HEK293 (cell line): ENCODE data around the gene CARMIL3.

Experiments
- BCL11B ChIP-seq: fragments of 450-650 bp; formaldehyde crosslinking; IDR thresholded peaks from 2 replicates; pipeline ENCODE4 v1.5.1; 2016; ENCODE audit warnings: low read depth, missing biosample characterization, missing genetic modification characterization
- KLF16 ChIP-seq: fragments of 450-650 bp; formaldehyde crosslinking; IDR thresholded peaks from 2 replicates; pipeline ENCODE4 v1.5.1; 2017; ENCODE audit warnings: missing biosample characterization, missing genetic modification characterization
- MZF1 ChIP-seq: fragments of 450-650 bp; formaldehyde crosslinking; IDR thresholded peaks from 2 replicates; pipeline ENCODE4 v1.5.1; 2017; ENCODE audit warnings: missing biosample characterization, missing genetic modification characterization, borderline replicate concordance
- SCRT1 ChIP-seq: fragments of 450-650 bp; formaldehyde crosslinking; IDR thresholded peaks from 2 replicates; pipeline ENCODE4 v1.5.1; 2016; ENCODE audit warnings: missing biosample characterization, missing genetic modification characterization, borderline replicate concordance
- WT1 ChIP-seq: fragments of 450-650 bp; formaldehyde crosslinking; IDR thresholded peaks from 2 replicates; pipeline ENCODE4 v1.5.1; 2016; ENCODE audit warnings: missing biosample characterization, missing genetic modification characterization
- ZBTB20 ChIP-seq: fragments of 450-650 bp; formaldehyde crosslinking; IDR thresholded peaks from 2 replicates; pipeline ENCODE4 v1.5.1; 2016; ENCODE audit warnings: missing biosample characterization, missing genetic modification characterization
- ZBTB21 ChIP-seq: fragments of 450-650 bp; formaldehyde crosslinking; IDR thresholded peaks from 2 replicates; pipeline ENCODE4 v1.5.1; 2017; ENCODE audit warnings: missing biosample characterization, missing genetic modification characterization
- ZEB2 ChIP-seq: fragments of 450-650 bp; formaldehyde crosslinking; IDR thresholded peaks from 2 replicates; pipeline ENCODE4 v1.5.1; 2016; ENCODE audit warnings: missing biosample characterization, missing genetic modification characterization
- ZFP3 ChIP-seq: fragments of 450-650 bp; formaldehyde crosslinking; IDR thresholded peaks from 2 replicates; pipeline ENCODE4 v1.5.1; 2016; ENCODE audit warnings: low read depth, missing biosample characterization, missing genetic modification characterization
- ZFP69B ChIP-seq: fragments of 450-650 bp; formaldehyde crosslinking; IDR thresholded peaks from 2 replicates; pipeline ENCODE4 v1.5.1; 2016; ENCODE audit warnings: missing biosample characterization, missing genetic modification characterization
- ZIC2 ChIP-seq: fragments of 450-650 bp; formaldehyde crosslinking; IDR thresholded peaks from 2 replicates; pipeline ENCODE4 v1.5.1; 2016; ENCODE audit warnings: missing biosample characterization, missing genetic modification characterization
- ZNF157 ChIP-seq: fragments of 450-650 bp; formaldehyde crosslinking; IDR thresholded peaks from 2 replicates; pipeline ENCODE4 v1.5.1; 2016; ENCODE audit warnings: missing biosample characterization, missing genetic modification characterization
- ZNF221 ChIP-seq: fragments of 450-650 bp; formaldehyde crosslinking; IDR thresholded peaks from 2 replicates; pipeline ENCODE4 v1.5.1; 2017; ENCODE audit warnings: missing biosample characterization, missing genetic modification characterization, borderline replicate concordance
- ZNF266 ChIP-seq: fragments of 450-650 bp; formaldehyde crosslinking; IDR thresholded peaks from 2 replicates; pipeline ENCODE4 v1.5.1; 2016; ENCODE audit warnings: missing biosample characterization, missing genetic modification characterization, low read depth
- ZNF366 ChIP-seq: fragments of 450-650 bp; formaldehyde crosslinking; conservative IDR thresholded peaks from 2 replicates; pipeline ENCODE4 v1.5.1; 2016; ENCODE audit warnings: missing biosample characterization, missing genetic modification characterization
- ZNF37A ChIP-seq: fragments of 450-650 bp; IDR thresholded peaks from 2 replicates; pipeline ENCODE4 v1.5.1; 2018; ENCODE audit warnings: missing biosample characterization, missing genetic modification characterization
- ZNF416 ChIP-seq: fragments of 450-650 bp; formaldehyde crosslinking; IDR thresholded peaks from 2 replicates; pipeline ENCODE4 v1.5.1; 2016; ENCODE audit warnings: missing biosample characterization, missing genetic modification characterization
- ZNF423 ChIP-seq: fragments of 450-650 bp; formaldehyde crosslinking; IDR thresholded peaks from 2 replicates; pipeline ENCODE4 v1.5.1; 2016; ENCODE audit warnings: missing biosample characterization, missing genetic modification characterization
- ZNF473 ChIP-seq: fragments of 450-650 bp; formaldehyde crosslinking; IDR thresholded peaks from 2 replicates; pipeline ENCODE4 v1.5.1; 2017; ENCODE audit warnings: missing biosample characterization, missing genetic modification characterization
- ZNF544 ChIP-seq: fragments of 450-650 bp; formaldehyde crosslinking; IDR thresholded peaks from 2 replicates; pipeline ENCODE4 v1.5.0; 2017; ENCODE audit warnings: missing biosample characterization, missing genetic modification characterization
- ZNF571 ChIP-seq: fragments of 450-650 bp; formaldehyde crosslinking; IDR thresholded peaks from 2 replicates; pipeline ENCODE4 v1.5.0; 2017; ENCODE audit warnings: missing biosample characterization, missing genetic modification characterization
- ZNF596 ChIP-seq: fragments of 450-650 bp; IDR thresholded peaks from 2 replicates; pipeline ENCODE4 v1.5.0; 2018; ENCODE audit warnings: missing biosample characterization, mild to moderate bottlenecking, missing genetic modification characterization, moderate library complexity
- ZNF747 ChIP-seq: fragments of 450-650 bp; formaldehyde crosslinking; IDR thresholded peaks from 2 replicates; pipeline ENCODE4 v1.5.1; 2016; ENCODE audit warnings: missing biosample characterization, missing genetic modification characterization
- ZNF76 ChIP-seq: fragments of 450-650 bp; formaldehyde crosslinking; IDR thresholded peaks from 2 replicates; pipeline ENCODE4; 2016; ENCODE audit warnings: low read depth, missing biosample characterization, missing genetic modification characterization, borderline replicate concordance
- ZNF768 ChIP-seq: fragments of 450-650 bp; formaldehyde crosslinking; IDR thresholded peaks from 2 replicates; pipeline ENCODE4 v1.5.1; 2018; ENCODE audit warnings: missing biosample characterization, mild to moderate bottlenecking, missing genetic modification characterization
- ZNF776 ChIP-seq: fragments of 450-650 bp; formaldehyde crosslinking; IDR thresholded peaks from 2 replicates; pipeline ENCODE4 v1.5.0; 2017; ENCODE audit warnings: missing biosample characterization, missing genetic modification characterization, borderline replicate concordance
- ZXDB ChIP-seq: fragments of 450-650 bp; formaldehyde crosslinking; IDR thresholded peaks from 2 replicates; pipeline ENCODE4 v1.5.1; 2016; ENCODE audit warnings: missing biosample characterization, missing genetic modification characterization
- TF ChIP-seq, protein P1 (sequence below): fragments of 450-650 bp; formaldehyde crosslinking; IDR thresholded peaks from 2 replicates; pipeline ENCODE4 v1.5.1; 2016; ENCODE audit warnings: missing biosample characterization, missing genetic modification characterization, borderline replicate concordance
- TF ChIP-seq, protein P2 (sequence below): fragments of 450-650 bp; formaldehyde crosslinking; IDR thresholded peaks from 2 replicates; pipeline ENCODE4 v1.5.0; 2017; ENCODE audit warnings: missing biosample characterization, missing genetic modification characterization, borderline replicate concordance
- TF ChIP-seq, protein P3 (sequence below): fragments of 450-650 bp; formaldehyde crosslinking; IDR thresholded peaks from 2 replicates; pipeline ENCODE4 v1.5.1; 2016; ENCODE audit warnings: missing biosample characterization, missing genetic modification characterization
- TF ChIP-seq, protein P4 (sequence below): fragments of 450-650 bp; formaldehyde crosslinking; IDR thresholded peaks from 2 replicates; pipeline ENCODE4 v1.5.1; 2016; ENCODE audit warnings: missing biosample characterization, missing genetic modification characterization

The CARMIL3 gene

DNA sequence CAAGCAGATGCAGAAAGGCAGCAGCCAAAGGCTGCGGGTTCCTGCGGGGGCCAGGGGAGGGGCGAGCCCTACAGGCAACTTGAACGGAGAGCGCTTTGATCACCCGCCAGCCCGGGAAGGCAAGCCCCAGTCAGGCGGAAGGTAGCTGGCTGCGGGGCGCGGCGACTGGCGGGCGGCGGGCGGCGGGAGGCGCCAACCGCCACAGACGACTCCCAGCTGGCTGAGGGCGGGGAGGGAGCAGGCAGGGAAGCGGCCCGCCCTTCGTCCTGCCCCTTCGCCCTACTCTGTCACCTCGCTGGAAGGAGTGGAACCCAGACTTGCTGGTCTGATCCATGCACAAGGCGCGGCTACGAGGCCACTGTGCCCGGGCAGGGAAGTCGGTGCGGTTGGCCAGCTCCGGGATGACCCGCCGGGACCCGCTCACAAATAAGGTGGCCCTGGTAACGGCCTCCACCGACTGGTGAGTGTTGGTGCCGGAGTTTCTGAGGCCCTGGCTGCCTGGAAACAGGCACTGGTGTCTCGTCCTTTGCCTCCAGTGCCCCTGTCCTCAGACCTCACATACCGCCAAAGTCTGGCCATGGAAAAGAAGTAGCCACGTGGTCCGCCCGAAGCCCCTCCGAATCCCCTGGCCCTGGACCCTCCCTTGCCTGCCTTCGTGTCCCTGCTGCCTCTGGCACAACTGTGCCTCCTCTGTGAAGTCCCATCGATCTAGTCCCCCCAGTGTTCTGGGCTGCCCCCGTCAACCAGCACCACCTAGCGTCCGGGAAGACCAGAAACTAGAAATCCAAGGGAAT is 15.4 kb upstream of the CARMIL3 start (continued):
- no peak for TF ChIP-seq WT1 (tag by site-specific recombination)
- peak; percentile 36; the same call in 1 of the 2 replicates for TF ChIP-seq ZNF76 (tag by site-specific recombination)
- TF ChIP-seq ZNF747 (tag by site-specific recombination) = no peak
- no peak for TF ChIP-seq ZNF776
- no peak for TF ChIP-seq SCRT1 (tag by site-specific recombination)
- TF ChIP-seq ZFP69B (tag by site-specific recombination) = peak; percentile 80
- TF ChIP-seq ZNF37A = no peak
- peak; percentile 98 for TF ChIP-seq MZF1
- TF ChIP-seq ZNF366 (tag by site-specific recombination) = no peak
- TF ChIP-seq, protein P1, sequence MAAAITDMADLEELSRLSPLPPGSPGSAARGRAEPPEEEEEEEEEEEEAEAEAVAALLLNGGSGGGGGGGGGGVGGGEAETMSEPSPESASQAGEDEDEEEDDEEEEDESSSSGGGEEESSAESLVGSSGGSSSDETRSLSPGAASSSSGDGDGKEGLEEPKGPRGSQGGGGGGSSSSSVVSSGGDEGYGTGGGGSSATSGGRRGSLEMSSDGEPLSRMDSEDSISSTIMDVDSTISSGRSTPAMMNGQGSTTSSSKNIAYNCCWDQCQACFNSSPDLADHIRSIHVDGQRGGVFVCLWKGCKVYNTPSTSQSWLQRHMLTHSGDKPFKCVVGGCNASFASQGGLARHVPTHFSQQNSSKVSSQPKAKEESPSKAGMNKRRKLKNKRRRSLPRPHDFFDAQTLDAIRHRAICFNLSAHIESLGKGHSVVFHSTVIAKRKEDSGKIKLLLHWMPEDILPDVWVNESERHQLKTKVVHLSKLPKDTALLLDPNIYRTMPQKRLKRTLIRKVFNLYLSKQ = no peak
- no peak for TF ChIP-seq ZBTB21 (tag by site-specific recombination)
- TF ChIP-seq ZFP3 = no peak
- TF ChIP-seq ZNF157 = no peak
- peak; percentile 63 for TF ChIP-seq ZEB2 (tag by site-specific recombination)
- TF ChIP-seq ZNF473 (tag by site-specific recombination) = no peak
- peak; percentile 56; the same call in 1 of the 2 replicates for TF ChIP-seq KLF16 (tag by site-specific recombination)
- TF ChIP-seq, protein P2, sequence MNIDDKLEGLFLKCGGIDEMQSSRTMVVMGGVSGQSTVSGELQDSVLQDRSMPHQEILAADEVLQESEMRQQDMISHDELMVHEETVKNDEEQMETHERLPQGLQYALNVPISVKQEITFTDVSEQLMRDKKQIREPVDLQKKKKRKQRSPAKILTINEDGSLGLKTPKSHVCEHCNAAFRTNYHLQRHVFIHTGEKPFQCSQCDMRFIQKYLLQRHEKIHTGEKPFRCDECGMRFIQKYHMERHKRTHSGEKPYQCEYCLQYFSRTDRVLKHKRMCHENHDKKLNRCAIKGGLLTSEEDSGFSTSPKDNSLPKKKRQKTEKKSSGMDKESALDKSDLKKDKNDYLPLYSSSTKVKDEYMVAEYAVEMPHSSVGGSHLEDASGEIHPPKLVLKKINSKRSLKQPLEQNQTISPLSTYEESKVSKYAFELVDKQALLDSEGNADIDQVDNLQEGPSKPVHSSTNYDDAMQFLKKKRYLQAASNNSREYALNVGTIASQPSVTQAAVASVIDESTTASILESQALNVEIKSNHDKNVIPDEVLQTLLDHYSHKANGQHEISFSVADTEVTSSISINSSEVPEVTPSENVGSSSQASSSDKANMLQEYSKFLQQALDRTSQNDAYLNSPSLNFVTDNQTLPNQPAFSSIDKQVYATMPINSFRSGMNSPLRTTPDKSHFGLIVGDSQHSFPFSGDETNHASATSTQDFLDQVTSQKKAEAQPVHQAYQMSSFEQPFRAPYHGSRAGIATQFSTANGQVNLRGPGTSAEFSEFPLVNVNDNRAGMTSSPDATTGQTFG (tag by site-specific recombination) = no peak
- TF ChIP-seq ZIC2 (tag by site-specific recombination) = no peak; the same call in 1 of the 2 replicates
- TF ChIP-seq BCL11B = no peak
- peak; percentile 92 for TF ChIP-seq ZBTB20 (tag by site-specific recombination)
- TF ChIP-seq, protein P3, sequence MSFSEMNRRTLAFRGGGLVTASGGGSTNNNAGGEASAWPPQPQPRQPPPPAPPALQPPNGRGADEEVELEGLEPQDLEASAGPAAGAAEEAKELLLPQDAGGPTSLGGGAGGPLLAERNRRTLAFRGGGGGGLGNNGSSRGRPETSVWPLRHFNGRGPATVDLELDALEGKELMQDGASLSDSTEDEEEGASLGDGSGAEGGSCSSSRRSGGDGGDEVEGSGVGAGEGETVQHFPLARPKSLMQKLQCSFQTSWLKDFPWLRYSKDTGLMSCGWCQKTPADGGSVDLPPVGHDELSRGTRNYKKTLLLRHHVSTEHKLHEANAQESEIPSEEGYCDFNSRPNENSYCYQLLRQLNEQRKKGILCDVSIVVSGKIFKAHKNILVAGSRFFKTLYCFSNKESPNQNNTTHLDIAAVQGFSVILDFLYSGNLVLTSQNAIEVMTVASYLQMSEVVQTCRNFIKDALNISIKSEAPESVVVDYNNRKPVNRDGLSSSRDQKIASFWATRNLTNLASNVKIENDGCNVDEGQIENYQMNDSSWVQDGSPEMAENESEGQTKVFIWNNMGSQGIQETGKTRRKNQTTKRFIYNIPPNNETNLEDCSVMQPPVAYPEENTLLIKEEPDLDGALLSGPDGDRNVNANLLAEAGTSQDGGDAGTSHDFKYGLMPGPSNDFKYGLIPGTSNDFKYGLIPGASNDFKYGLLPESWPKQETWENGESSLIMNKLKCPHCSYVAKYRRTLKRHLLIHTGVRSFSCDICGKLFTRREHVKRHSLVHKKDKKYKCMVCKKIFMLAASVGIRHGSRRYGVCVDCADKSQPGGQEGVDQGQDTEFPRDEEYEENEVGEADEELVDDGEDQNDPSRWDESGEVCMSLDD (tag by site-specific recombination) = peak; percentile 91
- TF ChIP-seq ZNF423 (tag by site-specific recombination) = no peak
- TF ChIP-seq ZXDB (tag by site-specific recombination) = peak; percentile 93
- no peak for TF ChIP-seq ZNF266 (tag by site-specific recombination)
- TF ChIP-seq, protein P4, sequence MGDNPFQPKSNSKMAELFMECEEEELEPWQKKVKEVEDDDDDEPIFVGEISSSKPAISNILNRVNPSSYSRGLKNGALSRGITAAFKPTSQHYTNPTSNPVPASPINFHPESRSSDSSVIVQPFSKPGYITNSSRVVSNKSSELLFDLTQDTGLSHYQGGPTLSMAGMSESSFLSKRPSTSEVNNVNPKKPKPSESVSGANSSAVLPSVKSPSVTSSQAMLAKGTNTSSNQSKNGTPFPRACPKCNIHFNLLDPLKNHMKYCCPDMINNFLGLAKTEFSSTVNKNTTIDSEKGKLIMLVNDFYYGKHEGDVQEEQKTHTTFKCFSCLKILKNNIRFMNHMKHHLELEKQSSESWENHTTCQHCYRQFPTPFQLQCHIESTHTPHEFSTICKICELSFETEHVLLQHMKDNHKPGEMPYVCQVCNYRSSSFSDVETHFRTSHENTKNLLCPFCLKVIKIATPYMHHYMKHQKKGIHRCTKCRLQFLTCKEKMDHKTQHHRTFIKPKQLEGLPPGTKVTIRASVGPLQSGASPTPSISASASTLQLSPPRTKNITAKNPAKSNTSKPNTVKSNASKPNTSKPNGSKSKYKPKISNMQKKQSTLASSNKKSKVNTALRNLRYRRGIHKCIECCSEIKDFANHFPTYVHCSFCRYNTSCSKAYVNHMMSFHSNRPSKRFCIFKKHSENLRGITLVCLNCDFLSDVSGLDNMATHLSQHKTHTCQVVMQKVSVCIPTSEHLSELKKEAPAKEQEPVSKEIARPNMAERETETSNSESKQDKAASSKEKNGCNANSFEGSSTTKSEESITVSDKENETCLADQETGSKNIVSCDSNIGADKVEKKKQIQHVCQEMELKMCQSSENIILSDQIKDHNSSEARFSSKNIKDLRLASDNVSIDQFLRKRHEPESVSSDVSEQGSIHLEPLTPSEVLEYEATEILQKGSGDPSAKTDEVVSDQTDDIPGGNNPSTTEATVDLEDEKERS (tag by site-specific recombination) = no peak
- no peak for TF ChIP-seq ZNF221 (tag by site-specific recombination)
- TF ChIP-seq ZNF571 (tag by site-specific recombination) = no peak
- no peak for TF ChIP-seq ZNF596 (tag by site-specific recombination)
- no peak for TF ChIP-seq ZNF768 (tag by site-specific recombination)
- TF ChIP-seq ZNF416 (tag by site-specific recombination) = no peak
- TF ChIP-seq ZNF544 (tag by site-specific recombination) = no peak
